ENCODE measurements around the gene USP4.

USP4 gene

GRCh38 chr3:49383387-49383786 lies 43.5 kb upstream of the USP4 start:
- TF ChIP-seq, protein P1, sequence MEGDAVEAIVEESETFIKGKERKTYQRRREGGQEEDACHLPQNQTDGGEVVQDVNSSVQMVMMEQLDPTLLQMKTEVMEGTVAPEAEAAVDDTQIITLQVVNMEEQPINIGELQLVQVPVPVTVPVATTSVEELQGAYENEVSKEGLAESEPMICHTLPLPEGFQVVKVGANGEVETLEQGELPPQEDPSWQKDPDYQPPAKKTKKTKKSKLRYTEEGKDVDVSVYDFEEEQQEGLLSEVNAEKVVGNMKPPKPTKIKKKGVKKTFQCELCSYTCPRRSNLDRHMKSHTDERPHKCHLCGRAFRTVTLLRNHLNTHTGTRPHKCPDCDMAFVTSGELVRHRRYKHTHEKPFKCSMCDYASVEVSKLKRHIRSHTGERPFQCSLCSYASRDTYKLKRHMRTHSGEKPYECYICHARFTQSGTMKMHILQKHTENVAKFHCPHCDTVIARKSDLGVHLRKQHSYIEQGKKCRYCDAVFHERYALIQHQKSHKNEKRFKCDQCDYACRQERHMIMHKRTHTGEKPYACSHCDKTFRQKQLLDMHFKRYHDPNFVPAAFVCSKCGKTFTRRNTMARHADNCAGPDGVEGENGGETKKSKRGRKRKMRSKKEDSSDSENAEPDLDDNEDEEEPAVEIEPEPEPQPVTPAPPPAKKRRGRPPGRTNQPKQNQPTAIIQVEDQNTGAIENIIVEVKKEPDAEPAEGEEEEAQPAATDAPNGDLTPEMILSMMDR (IDR thresholded peaks at IDR 0.05; ENCODE audit: low read depth, low read length, missing control alignments), result no peak
- DNase-seq (ENCODE audit: low read depth), result no peak
- H3K4me3 ChIP-seq (ENCODE audit: low read depth, low read length), result no peak overlapping the region

DNA sequence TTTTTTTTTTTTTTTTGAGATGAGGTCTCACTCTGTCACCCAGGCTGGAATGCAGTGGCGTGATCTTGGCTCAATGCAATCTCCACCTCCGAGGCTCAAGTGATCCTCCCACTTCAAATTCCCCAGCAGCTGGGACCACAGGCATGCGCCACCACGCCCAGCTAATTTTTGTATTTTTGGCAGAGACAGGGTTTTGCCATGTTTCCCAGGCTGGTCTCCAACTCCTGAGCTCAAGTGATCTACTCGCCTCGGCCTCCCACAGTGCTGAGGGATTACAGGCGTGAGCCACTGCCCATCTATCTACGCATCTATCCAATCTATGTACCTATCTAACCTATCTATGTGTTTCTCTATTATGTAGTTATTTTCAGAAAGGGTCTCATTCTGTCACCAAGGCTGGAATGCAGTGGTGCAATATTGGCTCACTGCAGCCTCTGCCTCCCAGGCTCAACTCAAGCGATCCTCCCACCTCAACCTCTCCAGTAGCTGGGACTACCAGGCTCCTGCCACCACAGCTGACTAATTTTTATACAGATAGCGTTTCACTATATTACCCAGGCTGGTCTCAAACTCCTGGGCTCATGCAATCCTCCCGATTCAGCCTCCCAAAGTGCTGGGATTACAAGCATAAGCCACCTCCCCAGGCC lies 38.5 kb upstream of the USP4 start:
- TF ChIP-seq, protein P1 (IDR thresholded peaks at IDR 0.05; ENCODE audit: low read depth, low read length, missing control alignments), result no peak
- DNase-seq (ENCODE audit: low read depth), result no peak
- no peak overlapping the region for H3K4me3 ChIP-seq (ENCODE audit: low read depth, low read length)

- DNase-seq (ENCODE audit: low read depth), result peak; percentile 44
- TF ChIP-seq, protein P1 (IDR thresholded peaks at IDR 0.05; ENCODE audit: low read depth, low read length, missing control alignments), result no peak
- no peak overlapping the region for H3K4me3 ChIP-seq (ENCODE audit: low read depth, low read length)
Observed at GRCh38 chr3:49377483-49377882, 37.6 kb upstream of the USP4 start.

DNA sequence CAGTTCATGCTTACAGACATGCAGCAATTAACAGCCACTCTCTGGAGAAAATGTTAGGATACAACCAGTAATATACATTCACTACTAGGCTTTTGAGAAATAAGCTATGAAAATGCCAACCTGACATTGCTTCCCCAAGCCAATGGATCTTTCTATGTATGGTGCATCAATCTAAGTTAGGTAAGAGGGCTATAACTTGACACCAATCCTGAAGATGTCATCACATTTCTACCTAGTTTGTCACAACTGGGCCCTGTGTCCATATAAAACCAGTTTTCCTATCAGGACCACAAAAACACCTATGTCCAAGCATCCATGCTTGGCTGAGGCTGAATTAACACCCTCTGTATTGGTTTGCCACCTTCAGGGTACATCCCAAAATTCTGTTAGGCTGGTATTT lies 32.1 kb upstream of the USP4 start:
- DNase-seq (ENCODE audit: low read depth), result no peak
- TF ChIP-seq, protein P1 (IDR thresholded peaks at IDR 0.05; ENCODE audit: low read depth, low read length, missing control alignments), result no peak
- H3K4me3 ChIP-seq (ENCODE audit: low read depth, low read length), result no peak overlapping the region

- DNase-seq (ENCODE audit: low read depth), result no peak
- TF ChIP-seq, protein P1 (IDR thresholded peaks at IDR 0.05; ENCODE audit: low read depth, low read length, missing control alignments), result no peak
- no peak overlapping the region for H3K4me3 ChIP-seq (ENCODE audit: low read depth, low read length)
Observed at GRCh38 chr3:49370585-49371290, 30.9 kb upstream of the USP4 start.

DNA sequence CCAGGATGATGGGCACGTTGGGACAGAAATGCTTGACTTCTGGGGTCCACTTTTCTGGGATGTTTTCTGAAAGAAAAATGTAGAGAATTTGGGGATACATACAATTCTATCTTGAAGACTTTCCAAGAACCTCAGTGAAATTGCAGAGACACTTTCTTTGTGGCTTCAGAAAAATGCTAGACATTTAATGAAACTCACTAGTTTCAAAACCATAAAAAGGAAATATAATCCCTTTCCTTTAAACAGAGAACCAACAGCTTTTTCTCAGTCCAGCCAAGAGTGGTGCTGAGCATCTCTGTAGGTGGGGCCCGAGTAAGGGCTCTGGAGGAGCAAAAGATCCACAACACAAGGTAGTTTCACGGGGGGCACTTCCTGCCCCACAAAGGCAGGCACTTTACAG lies 22.7 kb upstream of the USP4 start:
- TF ChIP-seq, protein P1 (IDR thresholded peaks at IDR 0.05; ENCODE audit: low read depth, low read length, missing control alignments), result no peak
- no peak overlapping the region for H3K4me3 ChIP-seq (ENCODE audit: low read depth, low read length)
- no peak for DNase-seq (ENCODE audit: low read depth)

DNA sequence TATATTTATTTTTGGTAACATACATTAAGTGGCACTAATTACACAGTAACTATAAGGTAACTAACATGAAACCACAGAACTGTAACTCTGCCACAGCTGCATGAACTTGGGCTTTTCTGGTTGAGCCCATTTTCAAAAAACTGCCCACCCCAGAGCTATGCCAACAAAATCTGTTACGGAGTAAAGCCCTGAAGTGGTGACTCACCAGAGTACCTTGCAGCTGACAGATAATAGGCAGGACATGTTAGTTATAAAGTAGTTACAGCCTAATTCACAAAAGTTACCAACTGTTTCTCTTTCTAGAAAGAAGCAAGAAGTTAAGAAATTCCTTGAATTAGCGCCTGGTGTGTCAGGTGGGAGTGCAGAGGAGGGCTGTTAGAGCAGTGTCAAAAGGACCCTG lies 19.8 kb upstream of the USP4 start:
- no peak overlapping the region for H3K4me3 ChIP-seq (ENCODE audit: low read depth, low read length)
- TF ChIP-seq, protein P1 (IDR thresholded peaks at IDR 0.05; ENCODE audit: low read depth, low read length, missing control alignments), result no peak
- no peak for DNase-seq (ENCODE audit: low read depth)
